ENCODE results near the gene CNTN5. TPM values are rescaled to one million over a fixed set of nuclear protein-coding genes. Genes with fewer than 3 reads are reported as not detected.

The CNTN5 gene
- total RNA-seq, 4 donors from 2014 or later, result not detected

DNA sequence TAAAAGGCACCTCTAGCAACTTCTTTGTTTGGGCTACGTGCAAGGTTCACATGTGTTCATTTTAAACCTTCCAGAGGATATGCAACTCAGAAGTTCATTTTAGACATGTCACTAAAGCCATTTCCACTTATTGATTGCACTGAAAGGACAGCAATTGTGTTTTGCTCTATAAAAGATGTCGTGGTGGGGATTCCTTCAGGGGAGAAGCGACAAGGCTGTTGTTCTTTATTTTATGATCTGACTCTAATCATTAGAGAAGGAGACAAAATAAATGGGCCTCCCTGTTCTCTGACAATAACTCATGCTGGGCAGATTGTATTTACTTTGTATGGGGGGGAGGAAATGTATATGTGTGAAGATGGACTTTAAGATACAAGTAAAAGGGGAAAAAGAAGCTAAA is 1296.2 kb downstream of the CNTN5 start:
- no peak for TF ChIP-seq CTCF (IDR thresholded peaks at IDR 0.05; ENCODE audit: low read depth)

DNA sequence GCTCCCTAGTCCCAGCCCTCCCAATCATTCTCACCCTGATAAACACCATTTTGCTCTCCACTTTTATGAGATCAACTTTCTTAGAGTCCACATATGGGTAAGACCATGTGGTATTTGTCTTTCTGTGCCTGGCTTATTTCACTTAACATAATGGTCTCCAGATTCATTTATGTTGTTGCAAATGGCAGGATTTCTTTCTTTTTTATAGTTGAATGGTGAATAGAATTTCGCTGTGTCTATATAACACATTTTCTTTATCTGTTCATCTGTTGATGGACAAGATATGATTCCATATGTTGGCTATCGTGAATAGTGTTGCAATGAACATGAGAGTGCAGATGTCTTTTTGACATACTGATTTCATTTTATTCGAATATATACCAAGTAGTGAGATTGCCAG is 1298.9 kb downstream of the CNTN5 start:
- TF ChIP-seq CTCF (IDR thresholded peaks at IDR 0.05; ENCODE audit: low read depth), result no peak

DNA sequence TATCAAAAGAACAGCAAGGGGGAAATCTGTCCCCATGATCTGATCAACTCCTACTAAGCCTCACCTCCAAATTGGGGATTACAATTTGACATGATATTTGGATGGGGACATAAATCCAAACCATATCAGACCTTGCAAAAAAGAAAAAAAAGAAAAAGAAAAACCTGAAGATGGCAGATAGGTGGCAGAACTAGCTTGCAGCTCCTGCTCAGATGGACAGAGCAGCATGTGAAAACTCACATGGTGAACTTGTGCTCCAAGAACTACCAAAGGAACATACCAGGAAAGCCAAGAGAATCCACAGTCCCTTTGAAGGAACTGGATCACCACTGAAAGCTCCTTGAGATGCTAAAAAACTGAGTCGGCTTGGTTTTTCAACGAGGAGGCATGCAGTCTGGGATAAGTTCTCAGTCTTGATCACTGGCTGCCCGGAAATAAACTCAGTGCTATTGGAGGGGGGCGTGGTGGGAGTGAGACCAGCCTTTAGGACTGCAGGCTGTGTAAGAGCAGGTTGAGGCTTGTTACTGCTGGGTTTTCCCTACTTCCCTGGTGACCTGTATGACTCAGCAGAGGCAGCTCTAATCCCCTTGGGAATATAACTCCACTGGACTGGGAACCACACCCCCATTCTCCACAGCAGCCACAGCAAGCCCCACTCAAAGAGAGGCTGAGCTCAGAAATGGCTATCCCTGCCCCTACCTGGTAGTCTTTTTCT is 1308.0 kb downstream of the CNTN5 start:
- no peak for TF ChIP-seq CTCF (IDR thresholded peaks at IDR 0.05; ENCODE audit: low read depth)

GRCh38 chr11:100329352-100329751 is 1308.6 kb downstream of the CNTN5 start:
- TF ChIP-seq CTCF (IDR thresholded peaks at IDR 0.05; ENCODE audit: low read depth), result no peak

GRCh38 chr11:100336873-100337272 is 1316.1 kb downstream of the CNTN5 start:
- no peak for TF ChIP-seq CTCF (IDR thresholded peaks at IDR 0.05; ENCODE audit: low read depth)

DNA sequence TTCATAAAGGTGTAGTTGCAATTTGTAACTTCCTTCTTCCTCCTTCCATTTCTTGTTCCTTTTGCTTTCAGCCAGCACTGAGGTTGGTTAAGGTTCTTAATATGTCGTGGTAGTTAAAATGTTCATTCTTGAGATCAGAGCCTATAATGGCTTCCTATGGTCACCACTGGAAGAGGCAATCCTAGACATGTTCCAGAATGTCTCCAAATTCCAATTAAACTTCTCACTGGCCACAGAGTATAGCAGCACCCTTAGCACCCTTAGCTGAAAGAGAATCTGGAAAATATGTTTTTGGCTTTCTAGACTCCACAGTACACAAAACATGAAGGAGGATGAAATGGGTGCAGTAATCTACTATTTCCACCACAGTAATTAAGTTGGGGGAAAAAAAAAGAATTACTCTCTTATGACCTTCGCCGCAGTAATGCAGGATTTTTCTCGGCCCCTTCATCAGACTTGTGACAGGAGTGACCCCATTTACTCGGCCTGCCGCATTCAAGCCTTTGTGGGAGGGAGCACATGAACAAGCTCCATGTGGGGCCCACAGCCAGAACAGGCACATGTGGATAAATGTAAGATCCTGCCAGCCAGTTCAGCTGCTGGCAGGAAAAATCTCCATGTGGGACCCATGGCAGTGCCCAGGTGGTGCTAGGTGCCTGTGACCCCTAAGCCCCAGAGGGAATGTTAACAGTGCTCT is 1317.5 kb downstream of the CNTN5 start:
- no peak for TF ChIP-seq CTCF (IDR thresholded peaks at IDR 0.05; ENCODE audit: low read depth)

DNA sequence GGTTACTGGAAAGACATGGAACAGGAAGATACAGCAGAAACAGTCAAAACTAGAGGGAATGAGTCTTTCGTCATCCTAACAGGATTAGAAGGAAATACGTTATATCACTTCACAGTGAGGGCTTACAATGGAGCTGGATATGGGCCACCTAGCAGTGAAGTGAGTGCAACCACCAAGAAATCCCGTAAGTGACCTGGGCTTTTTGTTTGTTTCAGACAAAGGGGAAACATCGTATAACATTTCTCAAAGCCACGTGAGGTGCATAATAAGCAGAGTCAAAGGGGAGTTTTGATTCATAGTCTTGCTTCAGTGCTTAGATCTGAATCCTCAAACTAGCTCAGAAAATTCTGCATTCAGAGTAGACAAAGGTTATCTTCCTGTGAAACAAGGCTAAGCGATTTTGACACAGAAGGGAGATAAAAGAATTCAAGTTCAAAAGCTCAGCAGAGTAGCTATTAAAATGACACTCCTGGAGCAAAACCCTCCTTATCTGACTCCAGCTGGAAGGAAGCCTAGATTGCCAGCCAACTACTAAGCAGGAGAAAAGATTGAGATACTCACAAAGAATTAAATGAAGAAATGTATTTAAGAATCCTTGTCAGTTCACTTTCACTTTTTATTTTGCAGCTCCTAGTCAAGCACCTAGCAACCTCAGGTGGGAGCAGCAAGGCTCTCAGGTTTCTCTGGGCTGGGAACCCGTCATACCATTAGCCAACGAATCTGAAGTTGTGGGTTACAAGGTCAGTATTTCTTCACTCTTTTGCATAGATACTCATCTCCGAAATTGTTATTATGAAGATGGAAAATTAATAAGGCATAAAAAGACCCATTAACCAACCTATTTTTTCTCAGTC is 1319.9 kb downstream of the CNTN5 start:
- TF ChIP-seq CTCF (IDR thresholded peaks at IDR 0.05; ENCODE audit: low read depth), result no peak

Measured in subcutaneous adipose tissue (tissue), 4 donors.